HepG2 (cell line): Measurements from ENCODE around the gene CNTNAP1. TPM values are rescaled to one million over a fixed set of nuclear protein-coding genes. Genes with fewer than 3 reads are reported as not detected.

Experiments used
- GRHL1 ChIP-seq: sonication (generic); formaldehyde crosslinking; conservative IDR thresholded peaks from 2 replicates; pipeline ENCODE4 v1.8.0; 2022; ENCODE audit warnings: missing genetic modification reagents
- HINFP ChIP-seq: sonication (generic); formaldehyde crosslinking; IDR thresholded peaks from 2 replicates; pipeline ENCODE4 v1.4.0; 2020; ENCODE audit warnings: low read depth, mild to moderate bottlenecking, missing genetic modification reagents
- HMGXB3 ChIP-seq: sonication (generic); formaldehyde crosslinking; IDR thresholded peaks from 2 replicates; pipeline ENCODE4 v1.4.0; 2020; ENCODE audit warnings: missing genetic modification reagents, borderline replicate concordance
- HNF1B ChIP-seq: sonication (generic); formaldehyde crosslinking; IDR thresholded peaks from 2 replicates; pipeline ENCODE4 v1.5.1; 2020; ENCODE audit warnings: mild to moderate bottlenecking, moderate library complexity, missing genetic modification reagents
- KDM5A ChIP-seq: fragments of 200-600 bp; sonication (generic); IDR thresholded peaks from 2 replicates; pipeline ENCODE4 v1.7.0; 2018; ENCODE audit warnings: antibody characterized with exemption, mild to moderate bottlenecking, low read length, borderline replicate concordance
- MAZ ChIP-seq, 2 experiments: sonication (generic) in 1 of 2; formaldehyde crosslinking in 1 of 2; IDR thresholded peaks; 2 replicates each; pipeline versions ENCODE4 v1.5.0 to v1.6.1; 2012 to 2020; ENCODE audit warnings: low read depth in 2 of 2, mild to moderate bottlenecking in 2 of 2, borderline replicate concordance in 1 of 2, improper control_type of control experiment in 1 of 2, low read length in 1 of 2, missing genetic modification reagents in 1 of 2, moderate library complexity in 1 of 2
- MBD4 ChIP-seq: IDR thresholded peaks from 2 replicates; pipeline ENCODE4 v1.6.1; 2012; ENCODE audit warnings: low read length, inconsistent platforms, borderline replicate concordance
- MEIS1 ChIP-seq: sonication (generic); formaldehyde crosslinking; IDR thresholded peaks from 2 replicates; pipeline ENCODE4 v1.9.0; 2021; ENCODE audit warnings: mild to moderate bottlenecking, missing genetic modification reagents, moderate library complexity, borderline replicate concordance
- NFIC ChIP-seq: IDR thresholded peaks from 2 replicates; pipeline ENCODE4 v1.6.1; 2012; ENCODE audit warnings: mild to moderate bottlenecking, low read length, inconsistent platforms
- ZNF329 ChIP-seq: sonication (generic); formaldehyde crosslinking; IDR thresholded peaks from 2 replicates; pipeline ENCODE4 v1.9.0; 2021; ENCODE audit warnings: low read depth, mild to moderate bottlenecking, missing genetic modification reagents
- ZNF383 ChIP-seq: sonication (generic); formaldehyde crosslinking; IDR thresholded peaks from 2 replicates; pipeline ENCODE4 v1.4.0; 2020; ENCODE audit warnings: missing genetic modification reagents, mild to moderate bottlenecking, borderline replicate concordance
- ZNF414 ChIP-seq: sonication (generic); formaldehyde crosslinking; IDR thresholded peaks from 2 replicates; pipeline ENCODE4 v1.5.0; 2020; ENCODE audit warnings: missing genetic modification reagents
- ZNF543 ChIP-seq: sonication (generic); formaldehyde crosslinking; IDR thresholded peaks from 2 replicates; pipeline ENCODE4 v1.4.0; 2020; ENCODE audit warnings: mild to moderate bottlenecking, missing genetic modification reagents
- ZSCAN9 ChIP-seq: IDR thresholded peaks from 2 replicates; pipeline ENCODE4 v1.6.1; 2016; ENCODE audit warnings: borderline replicate concordance
- polyA plus RNA-seq, 8 experiments: library from polyadenylated mRNA; depleted of rRNA in 3 of 8; stranded (reverse) in 7 of 8; unstranded in 1 of 8; fragments of >200 nt; fragmentation: Illumina TruSeq in 4 of 8; extraction: Trizol in 4 of 8; gene quantifications; 2 replicates each; pipeline versions ENCODE4 v1.2.1 to v1.2.3, GENCODE V29; 2011 to 2016; ENCODE audit warnings: low read depth in 4 of 8, missing spikeins in 1 of 8, mixed read lengths in 1 of 8; ENCODE audit not compliant: insufficient read depth in 1 of 8
- total RNA-seq, 5 experiments: library from RNA; depleted of rRNA; stranded (reverse); fragments of >200 nt; fragmentation: Illumina TruSeq; extraction: Trizol; gene quantifications; 2 replicates each; pipeline ENCODE4 v1.2.3, GENCODE V29; 2016; ENCODE audit warnings: low read depth in 1 of 5

Gene CNTNAP1
- total and polyA plus RNA-seq, 2 of the 13 experiments (the other 11 are each of a cell fraction or from before 2014, with no cell fraction given) = 4.5 to 7.7 TPM

- TF ChIP-seq ZNF414 (no peak), NFIC (no peak; the same call in 1 of the 2 replicates), MEIS1 (CRISPR knock-in tag) (no peak), ZSCAN9 (CRISPR knock-in tag) (peak; percentile 59; the same call in 1 of the 2 replicates), MAZ (IDR thresholded peaks at IDR 0.05; ENCODE audit: borderline replicate concordance, low read depth, low read length) (peak; percentile 75), MAZ (CRISPR knock-in tag; IDR thresholded peaks at IDR 0.05; ENCODE audit: low read depth) (peak; percentile 68; the same call in 1 of the 2 replicates), ZNF383 (CRISPR knock-in tag) (no peak), MBD4 (no peak), ZNF543 (CRISPR knock-in tag) (peak; percentile 69; the same call in 1 of the 2 replicates), HMGXB3 (peak; percentile 67; the same call in 1 of the 2 replicates), KDM5A (peak; percentile 63; the same call in 1 of the 2 replicates), ZNF329 (CRISPR knock-in tag) (no peak), GRHL1 (CRISPR knock-in tag) (no peak), HINFP (CRISPR knock-in tag) (peak; percentile 68; the same call in 1 of the 2 replicates), HNF1B (0 out of 2 replicates have a peak, but pooled peaks have one; percentile 70)
Observed at GRCh38 chr17:42677921-42678781, 4.2 kb upstream of the CNTNAP1 start (continued).
